Parathyroid adenoma (tissue), 2 donors: Measurements from ENCODE around the gene INAVA.

Experiments used
- H2AFZ ChIP-seq: fragments of 300-600 bp; sonication (generic); one replicate; pipeline ENCODE4 v1.7.0; 2017; ENCODE audit warnings: antibody characterized with exemption, mild to moderate bottlenecking
- H3K27ac ChIP-seq: fragments of 300-600 bp; sonication (generic); one replicate; pipeline ENCODE4 v1.7.0; 2017
- H3K27me3 ChIP-seq: fragments of 300-600 bp; sonication (generic); one replicate; pipeline ENCODE4 v1.7.0; 2017; ENCODE audit warnings: low read length; ENCODE audit not compliant: control insufficient read depth, insufficient read depth
- H3K36me3 ChIP-seq: fragments of 300-600 bp; sonication (generic); one replicate; pipeline ENCODE4 v1.7.0; 2017; ENCODE audit warnings: low read length; ENCODE audit not compliant: control insufficient read depth, insufficient read depth
- H3K4me1 ChIP-seq: fragments of 300-600 bp; sonication (generic); one replicate; pipeline ENCODE4 v1.7.0; 2017; ENCODE audit warnings: control low read depth
- H3K4me2 ChIP-seq: fragments of 300-600 bp; sonication (generic); one replicate; pipeline ENCODE4 v1.7.0; 2017; ENCODE audit warnings: low read length
- H3K4me3 ChIP-seq: fragments of 300-600 bp; sonication (generic); one replicate; pipeline ENCODE4 v1.7.0; 2017; ENCODE audit warnings: low read depth, low read length
- H3K79me2 ChIP-seq: fragments of 300-600 bp; sonication (generic); one replicate; pipeline ENCODE4 v1.7.0; 2017; ENCODE audit warnings: control low read depth
- H3K9ac ChIP-seq: fragments of 300-600 bp; sonication (generic); one replicate; pipeline ENCODE4 v1.7.0; 2017; ENCODE audit warnings: mild to moderate bottlenecking
- H3K9me3 ChIP-seq: fragments of 300-600 bp; sonication (generic); one replicate; pipeline ENCODE4 v1.7.0; 2017; ENCODE audit warnings: low read length; ENCODE audit not compliant: control insufficient read depth
- CTCF ChIP-seq: fragments of 300-600 bp; sonication (generic); IDR thresholded peaks from one replicate; pipeline ENCODE4 v1.7.0; 2017; ENCODE audit warnings: antibody characterized with exemption, mild to moderate bottlenecking
- donor health status: primary hyperparathyroidism.

Gene INAVA

GRCh38 chr1:200896531-200897196 lies 2.0 kb downstream of the INAVA start:
- no peak overlapping the region for H3K27ac ChIP-seq
- no peak overlapping the region for H3K4me3 ChIP-seq
- no peaks in the 10 kb centered on the region for H3K4me1 ChIP-seq
- H2AFZ ChIP-seq: no peak overlapping the region
- H3K27me3 ChIP-seq: no peaks in the 10 kb centered on the region
- no peak overlapping the region for H3K9ac ChIP-seq
- no peaks in the 10 kb centered on the region for H3K79me2 ChIP-seq
- H3K9me3 ChIP-seq: no peaks in the 10 kb centered on the region
- H3K36me3 ChIP-seq: no peaks in the 10 kb centered on the region
- H3K4me2 ChIP-seq: no peak overlapping the region
- no peak for TF ChIP-seq CTCF

GRCh38 chr1:200897259-200897658 lies 2.6 kb downstream of the INAVA start:
- Histone ChIP-seq H3K4me1 (no peaks in the 10 kb centered on the region), H3K9me3 (no peaks in the 10 kb centered on the region), H3K4me2 (no peak overlapping the region), H3K27me3 (no peaks in the 10 kb centered on the region), H3K27ac (no peak overlapping the region), H3K4me3 (no peak overlapping the region), H2AFZ (no peak overlapping the region), H3K9ac (no peak overlapping the region), H3K79me2 (no peaks in the 10 kb centered on the region), H3K36me3 (no peaks in the 10 kb centered on the region)
- TF ChIP-seq CTCF: no peak

GRCh38 chr1:200899015-200899386 lies 4.3 kb downstream of the INAVA start:
- no peak for TF ChIP-seq CTCF
- H2AFZ ChIP-seq: no peak overlapping the region
- no peaks in the 10 kb centered on the region for H3K9me3 ChIP-seq
- H3K36me3 ChIP-seq: no peaks in the 10 kb centered on the region
- H3K27me3 ChIP-seq: no peaks in the 10 kb centered on the region
- no peak overlapping the region for H3K9ac ChIP-seq
- H3K4me2 ChIP-seq: no peak overlapping the region
- no peaks in the 10 kb centered on the region for H3K4me1 ChIP-seq
- no peaks in the 10 kb centered on the region for H3K79me2 ChIP-seq
- H3K4me3 ChIP-seq: no peak overlapping the region
- H3K27ac ChIP-seq: no peak overlapping the region

GRCh38 chr1:200899451-200899915 lies 4.8 kb downstream of the INAVA start:
- H3K4me3 ChIP-seq: no peak overlapping the region
- H3K9me3 ChIP-seq: no peaks in the 10 kb centered on the region
- H2AFZ ChIP-seq: no peak overlapping the region

More at GRCh38 chr1:200899451-200899915, 4.8 kb downstream of the INAVA start:
- H3K4me2 ChIP-seq: no peak overlapping the region
- H3K4me1 ChIP-seq: no peaks in the 10 kb centered on the region
- no peaks in the 10 kb centered on the region for H3K79me2 ChIP-seq
- no peak overlapping the region for H3K27ac ChIP-seq
- H3K27me3 ChIP-seq: no peaks in the 10 kb centered on the region
- no peaks in the 10 kb centered on the region for H3K36me3 ChIP-seq
- TF ChIP-seq CTCF: no peak
- no peak overlapping the region for H3K9ac ChIP-seq
